IgD-negative memory B cell (primary cell): ENCODE data around the gene CES3. TPM values are rescaled to one million over a fixed set of nuclear protein-coding genes. Genes with fewer than 3 reads are reported as not detected.

Source experiments
- H3K27ac Mint-ChIP-seq, 3 donors: one replicate each; pipeline ENCODE4 v1.8.0; 2020 to 2022; ENCODE audit warnings: mild to moderate bottlenecking in 3 of 3, mixed read lengths in 3 of 3, moderate library complexity in 1 of 3
- H3K27me3 Mint-ChIP-seq: one replicate; pipeline ENCODE4 v1.8.0; 2021; ENCODE audit warnings: mixed read lengths
- H3K36me3 Mint-ChIP-seq: one replicate; pipeline ENCODE4 v1.8.0; 2020; ENCODE audit warnings: mild to moderate bottlenecking, mixed read lengths
- H3K4me1 Mint-ChIP-seq, 3 donors: one replicate each; pipeline ENCODE4 v1.8.0; 2020 to 2022; ENCODE audit warnings: mixed read lengths in 3 of 3, mild to moderate bottlenecking in 1 of 3
- H3K4me3 Mint-ChIP-seq, 4 donors: one replicate each; pipeline ENCODE4 v1.8.0; 2020 to 2022; ENCODE audit warnings: mild to moderate bottlenecking in 4 of 4, mixed read lengths in 4 of 4, moderate library complexity in 3 of 4
- H3K9me3 Mint-ChIP-seq, 3 donors: one replicate each; pipeline ENCODE4 v1.8.0; 2020 to 2021; ENCODE audit warnings: mixed read lengths in 3 of 3, mild to moderate bottlenecking in 1 of 3
- polyA plus RNA-seq: library from polyadenylated mRNA; unstranded; fragments of 300-500 nt; fragmentation: Illumina TruSeq; gene quantifications from one replicate; pipeline ENCODE4 v1.2.3, GENCODE V29; 2021

Gene CES3
- polyA plus RNA-seq, 1 donor from 2014 or later: 0.35 TPM

- Mint-ChIP-seq H3K36me3 (peaks cover 1% of the 10 kb centered on the region), H3K9me3 (no peaks in the 10 kb centered on the region), H3K4me1 (peaks cover 0 to 1% (median 0%) of the 10 kb centered on the region in 3 donors), H3K27me3 (no peaks in the 10 kb centered on the region), H3K27ac (no peak overlapping the region), H3K4me3 (peak overlapping the region; percentile 77 to 92 (median 84))
Observed at GRCh38 chr16:67013823-67014633, 53.0 kb downstream of the CES3 start.

- Mint-ChIP-seq H3K9me3 (no peaks in the 10 kb centered on the region), H3K36me3 (peaks cover 1% of the 10 kb centered on the region), H3K4me1 (peaks cover 0 to 1% (median 0%) of the 10 kb centered on the region in 3 donors), H3K4me3 (peak overlapping the region; percentile 77 to 92 (median 84)), H3K27ac (no peak overlapping the region), H3K27me3 (no peaks in the 10 kb centered on the region)
Observed at GRCh38 chr16:67014634-67015312, 53.7 kb downstream of the CES3 start.

- Mint-ChIP-seq H3K9me3 (no peaks in the 10 kb centered on the region), H3K4me3 (peak overlapping the region in 1 of 4 donors; percentile 9), H3K4me1 (peaks cover 0 to 1% (median 0%) of the 10 kb centered on the region in 3 donors), H3K27ac (no peak overlapping the region), H3K27me3 (no peaks in the 10 kb centered on the region), H3K36me3 (peaks cover 1% of the 10 kb centered on the region)
Observed at GRCh38 chr16:67015313-67015731, 54.3 kb downstream of the CES3 start.

- no peak overlapping the region for H3K27ac Mint-ChIP-seq
- peaks cover 2% of the 10 kb centered on the region for H3K36me3 Mint-ChIP-seq
- no peaks in the 10 kb centered on the region for H3K4me1 Mint-ChIP-seq
- no peaks in the 10 kb centered on the region for H3K9me3 Mint-ChIP-seq
- no peak overlapping the region for H3K4me3 Mint-ChIP-seq
- no peaks in the 10 kb centered on the region for H3K27me3 Mint-ChIP-seq
Observed at GRCh38 chr16:67016143-67016542, 55.1 kb downstream of the CES3 start.

- Mint-ChIP-seq H3K27ac (no peak overlapping the region), H3K36me3 (peaks cover 2% of the 10 kb centered on the region), H3K9me3 (no peaks in the 10 kb centered on the region), H3K4me1 (peaks cover 0 to 1% (median 0%) of the 10 kb centered on the region in 3 donors), H3K27me3 (no peaks in the 10 kb centered on the region), H3K4me3 (no peak overlapping the region)
Observed at GRCh38 chr16:67016681-67017420, 55.8 kb downstream of the CES3 start.

GRCh38 chr16:67017421-67017750, 56.3 kb downstream of the CES3 start:
- H3K9me3 Mint-ChIP-seq: no peaks in the 10 kb centered on the region
- H3K36me3 Mint-ChIP-seq: peaks cover 2% of the 10 kb centered on the region
- peak overlapping the region in 1 of 3 donors; percentile 44 for H3K27ac Mint-ChIP-seq
- H3K4me3 Mint-ChIP-seq: no peak overlapping the region
- peaks cover 0 to 1% (median 0%) of the 10 kb centered on the region in 3 donors for H3K4me1 Mint-ChIP-seq
- no peaks in the 10 kb centered on the region for H3K27me3 Mint-ChIP-seq

- H3K36me3 Mint-ChIP-seq: peaks cover 2% of the 10 kb centered on the region
- no peak overlapping the region for H3K4me3 Mint-ChIP-seq
- peaks cover 0 to 3% (median 1%) of the 10 kb centered on the region in 3 donors for H3K4me1 Mint-ChIP-seq
- H3K27ac Mint-ChIP-seq: peak overlapping the region in 1 of 3 donors; percentile 44
- no peaks in the 10 kb centered on the region for H3K27me3 Mint-ChIP-seq
- no peaks in the 10 kb centered on the region for H3K9me3 Mint-ChIP-seq
Observed at GRCh38 chr16:67017810-67018488, 56.9 kb downstream of the CES3 start.

GRCh38 chr16:67019171-67019570, 58.1 kb downstream of the CES3 start:
- Mint-ChIP-seq H3K36me3 (peaks cover 2% of the 10 kb centered on the region), H3K4me3 (peak overlapping the region in 1 of 4 donors; percentile 9), H3K9me3 (no peaks in the 10 kb centered on the region), H3K27me3 (no peaks in the 10 kb centered on the region), H3K4me1 (peaks cover 0 to 4% (median 1%) of the 10 kb centered on the region in 3 donors), H3K27ac (no peak overlapping the region)

GRCh38 chr16:67021321-67021720, 60.3 kb downstream of the CES3 start:
- Mint-ChIP-seq H3K27me3 (no peaks in the 10 kb centered on the region), H3K4me3 (no peak overlapping the region), H3K9me3 (no peaks in the 10 kb centered on the region), H3K27ac (peak overlapping the region in 1 of 3 donors; percentile 50), H3K36me3 (peaks cover 2% of the 10 kb centered on the region), H3K4me1 (peaks cover 0 to 4% (median 1%) of the 10 kb centered on the region in 3 donors)

GRCh38 chr16:67022531-67023214, 61.6 kb downstream of the CES3 start:
- H3K27ac Mint-ChIP-seq: no peak overlapping the region
- H3K4me3 Mint-ChIP-seq: peak overlapping the region in 1 of 4 donors; percentile 74
- H3K36me3 Mint-ChIP-seq: peaks cover 2% of the 10 kb centered on the region
- H3K4me1 Mint-ChIP-seq: peaks cover 0 to 4% (median 4%) of the 10 kb centered on the region in 3 donors
- H3K9me3 Mint-ChIP-seq: no peaks in the 10 kb centered on the region
- H3K27me3 Mint-ChIP-seq: no peaks in the 10 kb centered on the region

- H3K27ac Mint-ChIP-seq: no peak overlapping the region
- peaks cover 2% of the 10 kb centered on the region for H3K36me3 Mint-ChIP-seq
- peaks cover 0 to 10% (median 8%) of the 10 kb centered on the region in 3 donors for H3K4me1 Mint-ChIP-seq
- no peak overlapping the region for H3K4me3 Mint-ChIP-seq
- H3K27me3 Mint-ChIP-seq: no peaks in the 10 kb centered on the region
- H3K9me3 Mint-ChIP-seq: no peaks in the 10 kb centered on the region
Observed at GRCh38 chr16:67023689-67024088, 62.6 kb downstream of the CES3 start.
